IPS-20b (cell line): Measurements from ENCODE around the gene ASPSCR1.

Experiments
- H3K27ac ChIP-seq: one replicate; pipeline ENCODE4 v1.5.1; 2013; ENCODE audit warnings: low read length
- H3K27me3 ChIP-seq: 2 replicates; pipeline ENCODE4 v1.6.1; 2013; ENCODE audit warnings: mild to moderate bottlenecking, low read length, inconsistent platforms; ENCODE audit not compliant: insufficient read depth
- H3K36me3 ChIP-seq: 2 replicates; pipeline ENCODE4 v1.6.1; 2013; ENCODE audit warnings: low read depth, mild to moderate bottlenecking, inconsistent platforms, low read length, moderate library complexity; ENCODE audit not compliant: insufficient read depth
- H3K4me1 ChIP-seq: 2 replicates; pipeline ENCODE4 v1.6.1; 2013; ENCODE audit warnings: mild to moderate bottlenecking, control low read depth, inconsistent platforms, low read length, moderate library complexity; ENCODE audit not compliant: insufficient read depth
- H3K4me3 ChIP-seq: 2 replicates; pipeline ENCODE4 v1.5.1; 2013; ENCODE audit warnings: mild to moderate bottlenecking, low read length, inconsistent platforms
- H3K9ac ChIP-seq: 2 replicates; pipeline ENCODE4 v1.6.1; 2013; ENCODE audit warnings: low read depth, mild to moderate bottlenecking, inconsistent platforms, low read length, moderate library complexity
- H3K9me3 ChIP-seq: 2 replicates; pipeline ENCODE4 v1.6.1; 2013; ENCODE audit warnings: mild to moderate bottlenecking, low read depth, low read length, inconsistent platforms; ENCODE audit not compliant: insufficient read depth

ASPSCR1 gene

DNA sequence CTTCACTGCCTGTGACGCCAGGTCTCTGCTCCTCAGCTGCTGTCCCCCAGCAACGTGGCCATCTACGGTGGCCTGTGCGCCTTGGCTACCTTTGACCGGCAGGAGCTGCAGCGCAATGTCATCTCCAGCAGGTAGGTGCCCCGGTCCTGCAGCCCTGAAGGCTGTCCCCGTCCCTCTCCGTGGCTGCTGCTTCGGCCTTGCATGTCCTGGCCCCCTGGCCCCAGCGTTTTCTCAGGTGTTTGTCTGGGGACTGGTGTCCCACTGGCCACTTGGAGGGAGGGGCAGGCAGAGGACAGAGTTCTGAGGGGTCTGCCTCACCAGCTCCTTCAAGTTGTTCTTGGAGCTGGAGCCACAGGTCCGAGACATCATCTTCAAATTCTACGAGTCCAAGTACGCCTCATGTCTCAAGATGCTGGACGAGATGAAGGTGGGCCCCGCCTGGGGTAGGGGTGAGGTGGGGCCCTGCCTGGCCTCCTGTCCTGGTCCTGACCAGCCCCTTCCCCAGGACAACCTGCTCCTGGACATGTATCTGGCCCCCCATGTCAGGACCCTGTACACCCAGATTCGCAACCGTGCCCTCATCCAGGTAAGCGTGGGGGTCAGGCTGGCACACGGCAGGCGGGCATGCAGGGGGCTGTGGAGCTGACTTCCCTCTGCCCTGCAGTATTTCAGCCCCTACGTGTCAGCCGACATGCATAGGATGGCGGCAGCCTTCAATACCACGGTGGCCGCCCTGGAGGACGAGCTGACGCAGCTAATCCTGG lies 78.7 kb downstream of the ASPSCR1 start:
- Histone ChIP-seq H3K9me3 (no peaks in the 10 kb centered on the region), H3K4me1 (no peaks in the 10 kb centered on the region), H3K36me3 (peaks cover 64% of the 10 kb centered on the region), H3K27me3 (no peaks in the 10 kb centered on the region), H3K4me3 (no peak overlapping the region), H3K9ac (no peak overlapping the region), H3K27ac (no peak overlapping the region)

DNA sequence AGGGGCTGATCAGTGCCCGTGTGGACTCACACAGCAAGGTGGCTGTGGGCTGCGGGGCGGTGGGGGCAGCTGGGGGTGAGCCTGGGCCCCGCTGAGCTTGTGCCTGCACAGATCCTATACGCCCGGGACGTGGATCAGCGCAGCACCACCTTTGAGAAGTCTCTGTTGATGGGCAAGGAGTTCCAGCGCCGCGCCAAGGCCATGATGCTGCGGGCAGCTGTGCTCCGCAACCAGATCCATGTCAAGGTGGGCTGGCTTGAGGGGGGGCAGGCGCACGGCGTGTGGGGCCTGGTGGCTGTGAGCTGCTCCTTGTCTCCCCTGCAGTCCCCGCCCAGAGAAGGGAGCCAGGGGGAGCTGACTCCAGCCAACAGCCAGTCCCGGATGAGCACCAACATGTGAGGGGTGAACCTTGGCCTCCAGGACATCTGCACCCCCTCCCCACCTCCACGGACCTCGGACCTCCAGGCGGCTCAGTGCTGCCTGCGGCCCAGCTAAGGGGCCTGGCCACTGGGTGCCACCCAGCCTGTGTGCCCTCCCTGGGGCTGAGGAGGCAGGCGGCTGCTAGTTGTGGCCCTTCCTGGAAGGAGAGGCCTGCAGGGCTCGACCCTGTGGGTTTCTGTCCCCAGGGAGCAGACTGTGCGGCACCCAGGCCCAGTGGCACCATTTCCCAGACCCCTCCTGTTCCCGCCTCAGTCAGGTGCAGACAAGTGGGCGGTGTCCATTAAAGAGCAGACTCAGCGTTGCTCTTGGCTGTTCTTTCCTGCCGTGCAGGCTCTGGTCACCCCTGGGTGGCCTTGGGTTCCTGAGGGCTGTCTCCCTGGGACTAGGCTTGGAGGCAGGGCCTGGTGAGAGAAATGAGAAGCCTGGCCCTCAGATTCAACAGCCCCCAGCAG lies 79.5 kb downstream of the ASPSCR1 start:
- Histone ChIP-seq H3K27me3 (no peaks in the 10 kb centered on the region), H3K9me3 (no peaks in the 10 kb centered on the region), H3K4me1 (no peaks in the 10 kb centered on the region), H3K9ac (no peak overlapping the region), H3K27ac (no peak overlapping the region), H3K36me3 (peaks cover 69% of the 10 kb centered on the region), H3K4me3 (no peak overlapping the region)

DNA sequence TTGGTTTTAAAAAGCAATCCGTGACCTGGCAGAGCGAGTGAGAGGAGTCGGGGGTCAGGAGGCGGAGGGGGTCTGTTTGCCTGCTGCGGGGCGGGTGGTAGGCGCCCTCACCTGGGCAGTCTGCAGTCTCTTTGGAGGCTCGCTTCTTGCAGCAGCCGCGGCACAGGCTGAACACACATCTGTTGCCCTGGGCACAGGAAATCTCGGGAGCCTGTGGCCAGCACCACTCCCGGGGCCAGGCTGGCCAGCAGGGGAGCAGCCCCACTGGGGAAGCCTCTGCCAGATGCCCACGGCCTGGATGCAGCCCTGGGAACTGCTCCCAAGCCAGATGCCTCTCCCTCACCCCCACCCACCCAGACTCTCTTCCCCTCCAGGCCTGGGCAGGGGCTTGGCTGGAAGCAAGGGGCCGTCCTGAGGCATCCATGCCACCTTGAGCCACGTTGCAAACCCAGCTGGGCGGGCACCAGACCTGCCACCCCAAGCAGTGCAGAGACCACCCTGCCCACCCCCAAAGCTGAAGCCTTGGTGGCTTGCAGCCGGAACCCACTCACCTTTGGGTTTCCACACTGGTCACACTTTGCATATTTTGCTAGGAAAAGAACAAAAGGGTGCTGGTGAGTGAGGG lies 80.9 kb downstream of the ASPSCR1 start:
- Histone ChIP-seq H3K27me3 (no peaks in the 10 kb centered on the region), H3K27ac (no peak overlapping the region), H3K36me3 (peaks cover 79% of the 10 kb centered on the region), H3K9ac (no peak overlapping the region), H3K4me1 (no peaks in the 10 kb centered on the region), H3K4me3 (no peak overlapping the region), H3K9me3 (no peaks in the 10 kb centered on the region)

DNA sequence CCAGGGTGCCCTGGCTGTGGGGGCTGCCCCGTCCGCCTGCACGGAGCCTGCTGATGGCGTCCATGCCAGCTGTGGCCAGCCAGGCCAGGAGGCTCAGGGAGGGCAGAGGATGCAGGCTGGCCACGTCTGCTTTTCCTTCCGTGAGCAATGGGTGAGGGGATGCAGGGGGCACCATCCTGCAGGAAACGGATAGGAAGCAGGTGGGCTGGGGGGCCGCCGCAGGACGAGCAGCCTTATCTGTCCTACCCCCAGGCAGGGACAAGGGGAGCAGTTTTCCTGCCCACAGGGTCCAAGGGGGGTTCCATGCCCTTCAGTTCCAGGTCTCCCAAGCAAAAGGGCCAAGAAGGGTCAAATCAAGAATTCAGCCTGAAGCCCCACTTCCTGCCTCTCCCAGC lies 81.4 kb downstream of the ASPSCR1 start:
- Histone ChIP-seq H3K4me1 (no peaks in the 10 kb centered on the region), H3K36me3 (peaks cover 79% of the 10 kb centered on the region)

DNA sequence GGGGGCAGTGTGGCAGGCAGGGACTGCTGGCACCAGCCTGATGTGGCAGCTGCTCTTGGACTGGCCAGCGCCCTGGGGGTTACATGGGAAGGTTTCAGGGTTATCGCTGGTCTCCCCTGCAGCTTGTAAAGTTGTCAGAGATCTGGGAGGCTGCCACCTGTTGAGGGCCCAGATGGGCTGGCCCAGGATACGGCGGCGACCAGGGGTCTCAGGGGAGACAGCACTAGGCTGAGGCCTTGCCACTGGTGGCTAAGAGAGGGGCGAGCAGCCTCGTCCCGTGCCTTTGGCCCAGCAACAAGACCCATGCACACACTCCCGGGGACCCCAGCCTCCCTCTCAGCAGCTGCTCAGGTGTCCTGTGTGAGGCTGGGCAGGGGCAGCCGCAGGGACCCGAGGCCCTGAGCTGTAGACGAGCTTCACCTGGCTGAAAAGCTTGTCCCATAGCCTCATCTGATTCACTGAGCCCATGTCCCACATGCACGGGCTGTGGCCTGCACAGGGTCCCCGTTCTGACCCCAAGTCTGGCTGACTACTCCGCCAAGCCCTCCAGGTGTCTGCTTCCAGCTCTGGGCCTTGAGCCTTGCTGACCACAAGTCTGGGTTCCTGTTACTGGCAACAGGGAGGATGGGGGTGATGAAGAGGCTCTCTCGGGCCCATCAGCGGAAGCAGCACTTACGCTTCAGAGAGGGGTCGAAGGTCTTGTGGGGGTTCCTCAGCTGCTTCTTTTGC lies 82.0 kb downstream of the ASPSCR1 start:
- H3K9me3 ChIP-seq, result no peaks in the 10 kb centered on the region
- peaks cover 75% of the 10 kb centered on the region for H3K36me3 ChIP-seq
- H3K27ac ChIP-seq, result no peak overlapping the region
- H3K9ac ChIP-seq, result no peak overlapping the region
- H3K4me3 ChIP-seq, result no peak overlapping the region
- H3K4me1 ChIP-seq, result no peaks in the 10 kb centered on the region
- no peaks in the 10 kb centered on the region for H3K27me3 ChIP-seq

More for the DNA sequence above, 81.4 kb downstream of the ASPSCR1 start:
- Histone ChIP-seq H3K9me3 (no peaks in the 10 kb centered on the region), H3K4me3 (no peak overlapping the region), H3K9ac (no peak overlapping the region), H3K27me3 (no peaks in the 10 kb centered on the region), H3K27ac (no peak overlapping the region)

DNA sequence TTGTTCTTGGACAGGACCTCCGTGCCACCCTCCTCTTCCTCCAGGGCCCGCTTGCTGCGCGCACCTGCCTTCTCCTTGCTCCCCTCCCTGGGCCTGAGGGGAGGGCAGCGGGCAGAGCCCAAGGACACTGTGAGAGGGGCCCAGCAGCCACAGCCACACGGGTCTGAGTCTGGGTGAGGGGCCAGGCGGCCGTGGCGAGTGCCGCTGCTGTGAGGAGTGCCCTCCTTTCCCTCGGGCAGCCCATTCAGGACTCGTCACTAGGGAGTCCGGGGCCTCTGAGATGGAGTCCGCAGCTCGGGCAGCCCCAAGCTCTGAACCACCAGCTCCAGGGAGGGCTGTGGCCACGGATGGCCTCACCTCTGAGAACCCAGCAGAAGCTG lies 82.6 kb downstream of the ASPSCR1 start:
- no peak overlapping the region for H3K4me3 ChIP-seq
- H3K9ac ChIP-seq, result no peak overlapping the region
- no peaks in the 10 kb centered on the region for H3K27me3 ChIP-seq
- H3K36me3 ChIP-seq, result peaks cover 70% of the 10 kb centered on the region
- no peaks in the 10 kb centered on the region for H3K4me1 ChIP-seq
- no peaks in the 10 kb centered on the region for H3K9me3 ChIP-seq
- H3K27ac ChIP-seq, result no peak overlapping the region

DNA sequence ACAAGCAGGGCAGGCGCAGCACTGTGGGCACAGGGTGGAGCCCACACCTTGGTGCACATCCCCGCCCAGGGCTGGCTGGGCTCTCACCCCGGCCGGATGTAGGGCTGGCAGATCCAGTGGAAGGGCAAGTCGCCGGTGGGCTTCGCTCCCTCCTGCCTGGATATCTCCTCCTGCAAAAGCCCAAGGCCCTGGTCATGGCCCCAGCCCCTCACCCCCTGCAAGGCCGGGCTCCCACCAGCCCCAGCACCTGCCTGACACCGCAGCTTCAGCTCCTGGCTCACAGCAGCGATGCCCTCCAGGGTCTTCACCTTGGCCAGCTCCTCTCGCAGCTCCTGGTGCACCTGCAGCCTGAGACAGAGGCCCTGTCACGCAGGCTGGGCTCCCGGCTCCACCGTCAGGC lies 83.2 kb downstream of the ASPSCR1 start:
- Histone ChIP-seq H3K36me3 (peaks cover 65% of the 10 kb centered on the region), H3K9ac (no peak overlapping the region), H3K27me3 (no peaks in the 10 kb centered on the region), H3K4me1 (no peaks in the 10 kb centered on the region), H3K27ac (no peak overlapping the region), H3K4me3 (no peak overlapping the region), H3K9me3 (no peaks in the 10 kb centered on the region)

DNA sequence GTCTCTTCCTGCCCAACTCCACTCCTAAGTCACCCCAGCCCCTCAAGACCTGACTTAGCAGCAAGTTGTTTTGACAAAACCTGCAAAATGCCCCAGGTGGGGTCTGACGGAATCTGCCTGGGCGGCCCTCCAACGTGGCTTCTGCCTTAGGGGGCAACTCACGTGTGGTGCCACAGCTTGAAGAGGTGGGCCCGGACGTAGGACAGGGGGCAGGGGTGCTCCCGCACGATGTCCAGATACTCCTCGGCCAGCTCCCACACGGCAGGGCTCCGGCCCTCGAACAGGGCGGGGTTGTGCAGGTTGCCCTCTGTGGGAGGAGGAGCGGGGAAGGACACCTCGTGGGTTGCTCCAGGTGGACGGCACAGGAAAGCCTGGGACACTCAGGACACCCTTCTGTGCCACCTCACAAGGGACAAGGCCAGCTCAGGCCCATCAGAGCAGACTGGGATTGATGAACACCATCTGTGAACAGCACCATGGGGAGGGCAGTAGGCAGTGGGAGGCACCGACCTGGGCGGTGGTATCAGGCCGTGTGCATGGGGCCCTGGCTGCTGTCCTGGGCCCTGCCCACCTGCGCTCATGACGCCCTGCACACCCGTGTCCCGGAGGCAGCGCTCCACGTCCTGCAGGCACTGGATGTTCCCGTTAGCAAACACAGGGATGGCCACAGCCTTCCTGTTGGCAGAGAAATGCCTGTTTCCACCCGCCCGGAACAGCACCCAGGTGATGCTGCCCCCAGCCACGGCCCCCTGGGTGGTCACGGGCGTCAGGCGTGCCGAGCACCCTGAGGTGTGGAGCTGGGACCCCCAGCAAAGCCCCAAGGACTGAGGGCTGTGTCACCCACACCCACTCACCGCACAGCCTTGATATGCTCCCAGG lies 83.9 kb downstream of the ASPSCR1 start:
- Histone ChIP-seq H3K9ac (no peak overlapping the region), H3K27ac (no peak overlapping the region), H3K4me3 (no peak overlapping the region), H3K4me1 (peaks cover 3% of the 10 kb centered on the region; the same call in 1 of the 2 replicates), H3K27me3 (no peaks in the 10 kb centered on the region), H3K9me3 (no peaks in the 10 kb centered on the region), H3K36me3 (peaks cover 59% of the 10 kb centered on the region)

DNA sequence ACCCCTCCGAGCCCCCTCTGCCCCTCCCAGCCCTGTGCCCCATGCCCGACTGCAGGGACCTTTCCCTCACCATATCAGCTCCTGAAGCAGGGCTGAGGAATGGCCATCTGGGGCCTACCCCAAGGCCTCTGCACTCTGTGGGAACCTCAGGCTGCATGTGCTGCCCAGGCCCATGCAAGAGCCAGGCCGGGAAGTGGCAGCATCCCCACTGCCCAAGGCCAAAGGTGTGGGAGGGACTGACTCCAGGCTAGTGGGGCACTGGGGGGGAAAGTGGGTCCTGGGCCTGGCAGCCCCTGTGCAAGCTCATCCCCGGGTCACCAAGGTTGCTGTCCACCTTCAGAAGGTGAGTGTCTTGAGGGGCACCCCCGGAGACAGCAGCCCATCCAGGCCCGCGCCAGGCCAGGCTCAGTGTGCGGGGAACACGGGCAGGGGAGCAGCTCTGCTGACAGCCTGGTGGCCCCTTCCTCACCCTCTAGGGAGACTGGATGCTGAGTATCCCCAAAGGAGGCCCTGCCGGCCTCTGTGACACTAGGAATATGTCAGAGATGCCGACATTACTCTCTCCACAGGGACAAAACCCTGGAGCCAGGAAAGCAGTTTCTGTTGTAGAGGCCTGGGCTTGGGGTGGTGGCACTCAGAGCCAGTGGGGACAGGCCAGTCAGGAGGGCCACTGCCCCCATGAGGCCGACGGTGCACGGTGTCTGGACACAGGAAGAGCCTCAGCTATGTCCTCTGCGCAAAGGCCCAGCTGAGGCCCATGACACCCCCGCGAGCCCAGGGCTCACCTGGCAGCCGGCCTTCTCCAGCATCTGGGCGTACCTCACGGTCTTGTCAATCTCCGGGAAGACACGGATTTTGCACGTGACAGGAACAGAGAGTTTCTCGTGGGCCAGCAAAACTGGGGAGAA lies 84.9 kb downstream of the ASPSCR1 start:
- Histone ChIP-seq H3K4me3 (no peak overlapping the region), H3K4me1 (peaks cover 4% of the 10 kb centered on the region; the same call in 1 of the 2 replicates), H3K36me3 (peaks cover 48% of the 10 kb centered on the region), H3K9me3 (no peaks in the 10 kb centered on the region), H3K9ac (no peak overlapping the region), H3K27me3 (no peaks in the 10 kb centered on the region), H3K27ac (no peak overlapping the region)

DNA sequence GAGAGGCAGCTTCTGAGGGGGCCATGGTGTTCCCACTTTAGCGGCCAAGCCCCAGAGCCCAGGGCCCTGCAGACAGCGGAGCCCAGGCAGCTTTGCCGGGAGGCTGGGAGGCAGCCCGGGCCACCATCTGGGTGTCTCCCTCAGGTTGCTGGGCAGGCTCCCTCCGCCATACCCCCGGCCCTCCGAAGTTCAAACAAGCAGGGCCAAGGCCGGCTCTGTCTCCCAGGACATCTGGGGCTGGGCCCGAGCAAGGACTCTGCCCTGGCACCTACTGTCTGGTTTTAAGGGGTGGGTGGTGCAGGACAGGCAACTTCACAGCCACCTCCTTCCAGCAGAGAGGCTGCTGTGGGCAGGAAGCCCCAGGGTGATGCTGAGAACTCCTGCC lies 85.5 kb downstream of the ASPSCR1 start:
- Histone ChIP-seq H3K4me1 (peaks cover 4% of the 10 kb centered on the region; the same call in 1 of the 2 replicates), H3K4me3 (no peak overlapping the region), H3K27me3 (no peaks in the 10 kb centered on the region), H3K27ac (no peak overlapping the region), H3K36me3 (peaks cover 42% of the 10 kb centered on the region), H3K9ac (no peak overlapping the region), H3K9me3 (no peaks in the 10 kb centered on the region)
